ENCODE results near the gene GFPT2. TPM values are rescaled to one million over a fixed set of nuclear protein-coding genes. Genes with fewer than 3 reads are reported as not detected.

The GFPT2 gene
- total RNA-seq, 1 experiment from 2014 or later, result 0.82 TPM

DNA sequence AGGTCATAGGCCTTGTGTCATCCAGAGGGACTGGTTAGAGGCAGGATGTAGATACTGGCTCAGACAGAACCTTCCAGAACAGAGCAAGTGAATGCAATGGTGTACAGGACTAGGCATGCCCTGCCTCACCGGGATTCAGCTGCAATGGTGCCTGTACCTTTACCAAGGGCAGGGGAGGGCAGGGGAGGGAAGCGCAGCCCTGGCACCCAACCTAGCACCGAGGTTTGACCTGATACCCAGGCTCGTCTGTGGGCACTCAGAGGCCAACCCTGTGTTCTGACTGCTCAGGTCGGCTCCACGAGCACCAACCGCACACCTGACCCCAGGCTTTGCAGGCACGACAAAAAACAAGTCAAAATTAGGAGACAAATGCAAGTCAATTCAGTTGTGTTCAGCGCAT is 47.3 kb upstream of the GFPT2 start:
- no peaks in the 10 kb centered on the region for H3K9me3 ChIP-seq (ENCODE audit: low read depth, low read length, poor library complexity, severe bottlenecking)
- no TSS peak for BruUV-seq (replicated peaks)
- DNase-seq (ENCODE audit: low spot score), result no peak
- no peaks in the 10 kb centered on the region for H3K36me3 ChIP-seq (ENCODE audit: insufficient read depth, low read length, poor library complexity, severe bottlenecking)
- H3K4me1 ChIP-seq (ENCODE audit: insufficient read depth, low read length, poor library complexity, severe bottlenecking), result no peaks in the 10 kb centered on the region
- H3K27me3 ChIP-seq (replicated peaks; ENCODE audit: insufficient read depth, low read depth, low read length, poor library complexity), result no peaks in the 10 kb centered on the region
- ChIA-PET POLR2A (ENCODE audit: low non-redundant PET) (no interaction called here), CTCF (no interaction called here)
- H3K27ac ChIP-seq (ENCODE audit: low read depth, low read length, poor library complexity, severe bottlenecking), result no peak overlapping the region
- H3K4me3 ChIP-seq (ENCODE audit: low read depth, low read length, poor library complexity, severe bottlenecking), result no peak overlapping the region
- TF ChIP-seq EZH2 (IDR thresholded peaks at IDR 0.05; ENCODE audit: borderline replicate concordance, low read depth, low read length, poor library complexity, severe bottlenecking) (no peak), CTCF (conservative IDR thresholded peaks at IDR 0.05; ENCODE audit: low read depth, low read length) (no peak)
- intact Hi-C loops (cut with micrococcal nuclease; ENCODE audit: unreplicated experiment), result no loop called here

- POLR2A ChIA-PET (ENCODE audit: low non-redundant PET), result no interaction called here
- no TSS peak for BruUV-seq (replicated peaks)
- TF ChIP-seq CTCF (conservative IDR thresholded peaks at IDR 0.05; ENCODE audit: low read depth, low read length) (no peak), EZH2 (IDR thresholded peaks at IDR 0.05; ENCODE audit: borderline replicate concordance, low read depth, low read length, poor library complexity, severe bottlenecking) (no peak)
- intact Hi-C loops (cut with micrococcal nuclease; ENCODE audit: unreplicated experiment), result no loop called here
- Histone ChIP-seq H3K36me3 (ENCODE audit: insufficient read depth, low read length, poor library complexity, severe bottlenecking) (no peaks in the 10 kb centered on the region), H3K27me3 (replicated peaks; ENCODE audit: insufficient read depth, low read depth, low read length, poor library complexity) (no peaks in the 10 kb centered on the region), H3K9me3 (ENCODE audit: low read depth, low read length, poor library complexity, severe bottlenecking) (no peaks in the 10 kb centered on the region), H3K4me1 (ENCODE audit: insufficient read depth, low read length, poor library complexity, severe bottlenecking) (no peaks in the 10 kb centered on the region), H3K4me3 (ENCODE audit: low read depth, low read length, poor library complexity, severe bottlenecking) (no peak overlapping the region), H3K27ac (ENCODE audit: low read depth, low read length, poor library complexity, severe bottlenecking) (no peak overlapping the region)
- CTCF ChIA-PET, result no interaction called here
- DNase-seq (ENCODE audit: low spot score), result no peak
These were observed 46.5 kb upstream of the GFPT2 start for GRCh38 chr5:180399401-180400215.

DNA sequence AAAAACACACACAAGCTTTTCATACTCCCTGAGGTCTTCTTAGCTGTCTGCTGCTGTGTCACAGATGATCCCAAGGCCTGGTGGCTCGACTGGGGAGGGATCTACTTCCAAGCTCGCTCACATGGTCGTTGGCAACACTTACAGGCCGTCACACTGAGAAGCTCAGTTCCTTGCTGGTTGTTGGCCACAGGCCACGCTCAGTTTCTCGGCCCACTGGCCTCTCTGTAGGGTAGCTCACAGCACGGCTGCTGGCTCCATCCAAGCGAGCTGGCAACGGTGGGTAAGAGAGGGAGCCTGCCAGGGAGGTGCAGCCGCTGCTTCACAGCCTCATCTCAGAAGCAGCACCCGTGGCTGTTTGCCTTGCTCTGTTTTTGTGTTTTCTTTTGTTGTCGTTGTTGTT is 43.8 kb upstream of the GFPT2 start:
- TF ChIP-seq EZH2 (IDR thresholded peaks at IDR 0.05; ENCODE audit: borderline replicate concordance, low read depth, low read length, poor library complexity, severe bottlenecking), result no peak
- no peak for TF ChIP-seq CTCF (conservative IDR thresholded peaks at IDR 0.05; ENCODE audit: low read depth, low read length)
- CTCF ChIA-PET, result no interaction called here
- BruUV-seq (replicated peaks), result no TSS peak
- Histone ChIP-seq H3K27me3 (replicated peaks; ENCODE audit: insufficient read depth, low read depth, low read length, poor library complexity) (no peaks in the 10 kb centered on the region), H3K4me3 (ENCODE audit: low read depth, low read length, poor library complexity, severe bottlenecking) (no peak overlapping the region), H3K36me3 (ENCODE audit: insufficient read depth, low read length, poor library complexity, severe bottlenecking) (no peaks in the 10 kb centered on the region), H3K27ac (ENCODE audit: low read depth, low read length, poor library complexity, severe bottlenecking) (no peak overlapping the region), H3K4me1 (ENCODE audit: insufficient read depth, low read length, poor library complexity, severe bottlenecking) (no peaks in the 10 kb centered on the region), H3K9me3 (ENCODE audit: low read depth, low read length, poor library complexity, severe bottlenecking) (no peaks in the 10 kb centered on the region)
- intact Hi-C loops (cut with micrococcal nuclease; ENCODE audit: unreplicated experiment), result no loop called here
- no peak for DNase-seq (ENCODE audit: low spot score)
- POLR2A ChIA-PET (ENCODE audit: low non-redundant PET), result no interaction called here

Measured in A673 (cell line).